Endothelial cell of umbilical vein (primary cell): ENCODE measurements around the gene SCYL1. TPM values are rescaled to one million over a fixed set of nuclear protein-coding genes. Genes with fewer than 3 reads are reported as not detected.
A peak's percentile ranks its signal among the peaks of the same experiment; 100 is the strongest.

Experiments
- BruUV-seq: library from RNA; stranded (reverse); fragments of 400-500 nt; replicated peaks from 2 replicates; lab custom pipeline; 2021; lab: Mats Ljungman, UMichigan
- CTCF ChIA-PET: fragments of 300-600, 350-600 bp; sonication (Branson Sonifier 250); formaldehyde crosslinking; loops from one replicate; lab custom pipeline; 2021; ENCODE audit warnings: antibody characterized with exemption, inconsistent platforms; lab: Charles Lee
- POLR2A ChIA-PET: fragments of 300-600, 350-600 bp; sonication (Branson Sonifier 250); formaldehyde crosslinking; loops from one replicate; lab custom pipeline; 2021; ENCODE audit warnings: antibody characterized with exemption, inconsistent platforms; lab: Charles Lee
- DNase-seq: peaks from one replicate; pipeline ENCODE4 v3.0.0-alpha.2; 2011; ENCODE audit warnings: low read depth, low spot score
- FAIRE-seq: peaks from 2 replicates; lab custom pipeline; 2011; peaks lifted over from hg19 to GRCh38; lab: Jason Lieb, UNC
- H2AFZ ChIP-seq: 2 replicates; pipeline ENCODE4 v1.6.0; 2012; ENCODE audit warnings: low read depth, low read length, control low read depth, inconsistent platforms
- H3K27ac ChIP-seq: 2 replicates; pipeline ENCODE4 v1.5.1; 2011; ENCODE audit warnings: low read depth, mild to moderate bottlenecking, control low read depth, low read length, moderate library complexity; ENCODE audit not compliant: insufficient read depth
- H3K27me3 ChIP-seq, 2 experiments: 2 replicates each; pipeline versions ENCODE4 v1.6.0 to v1.6.1; 2011; ENCODE audit warnings: low read length in 2 of 2, mixed read lengths in 1 of 2; ENCODE audit not compliant: control insufficient read depth in 2 of 2, insufficient read depth in 2 of 2
- H3K36me3 ChIP-seq, 2 experiments: 2 replicates in 1 of 2; 3 replicates in 1 of 2; pipeline ENCODE4 v1.5.1; 2011; ENCODE audit warnings: low read length in 2 of 2, mild to moderate bottlenecking in 1 of 2, moderate library complexity in 1 of 2; ENCODE audit not compliant: control insufficient read depth in 2 of 2, insufficient read depth in 2 of 2; ENCODE audit errors: extremely low read depth in 1 of 2
- H3K4me1 ChIP-seq: 3 replicates; pipeline ENCODE4 v1.5.1; 2011; ENCODE audit warnings: mild to moderate bottlenecking, low read length; ENCODE audit not compliant: control insufficient read depth, insufficient read depth; ENCODE audit errors: extremely low read depth
- H3K4me2 ChIP-seq: 2 replicates; pipeline ENCODE4 v1.6.1; 2011; ENCODE audit warnings: low read length, control low read depth, mixed read lengths; ENCODE audit not compliant: insufficient read depth
- H3K4me3 ChIP-seq, 3 experiments: fragments of 200-600 bp in 1 of 3; sonication (generic), shearing (Covaris generic) in 1 of 3; replicated peaks in 1 of 3; 2 replicates each; pipeline ENCODE4 v1.5.1; 2011 to 2016; ENCODE audit warnings: control low read depth in 3 of 3, low read length in 3 of 3, mild to moderate bottlenecking in 2 of 3, inconsistent platforms in 1 of 3, low read depth in 1 of 3, moderate library complexity in 1 of 3; ENCODE audit not compliant: insufficient read depth in 1 of 3
- H3K79me2 ChIP-seq: 2 replicates; pipeline ENCODE4 v1.6.0; 2012; ENCODE audit warnings: low read length, inconsistent platforms; ENCODE audit not compliant: control insufficient read depth, insufficient read depth
- H3K9ac ChIP-seq: replicated peaks from 2 replicates; pipeline ENCODE3; 2011; ENCODE audit warnings: low read length, control low read depth; ENCODE audit not compliant: insufficient read depth; ENCODE audit errors: extremely low read depth
- H3K9me1 ChIP-seq: replicated peaks from 3 replicates; pipeline ENCODE4 v1.6.0; 2011; ENCODE audit warnings: mild to moderate bottlenecking, low read length; ENCODE audit not compliant: control insufficient read depth, insufficient read depth; ENCODE audit errors: extremely low read depth
- H3K9me3 ChIP-seq: replicated peaks from 2 replicates; pipeline ENCODE4 v1.5.1; 2012; ENCODE audit warnings: low read length, inconsistent platforms; ENCODE audit not compliant: control insufficient read depth, insufficient read depth
- H4K20me1 ChIP-seq: replicated peaks from 2 replicates; pipeline ENCODE3; 2011; ENCODE audit warnings: mild to moderate bottlenecking, low read length; ENCODE audit not compliant: control insufficient read depth, insufficient read depth; ENCODE audit errors: extremely low read depth
- EZH2 ChIP-seq: IDR thresholded peaks from 2 replicates; pipeline ENCODE4 v1.6.1; 2012; ENCODE audit warnings: borderline replicate concordance, low read depth, mild to moderate bottlenecking, moderate library complexity, low read length, inconsistent platforms; ENCODE audit not compliant: severe bottlenecking
- FOS ChIP-seq: IDR thresholded peaks from 2 replicates; pipeline ENCODE4 v1.6.1; 2011; ENCODE audit warnings: mild to moderate bottlenecking, low read length, moderate library complexity, borderline replicate concordance; ENCODE audit not compliant: insufficient read depth
- GATA2 ChIP-seq: IDR thresholded peaks from 2 replicates; pipeline ENCODE4 v1.7.0; 2011; ENCODE audit warnings: low read depth, mild to moderate bottlenecking, moderate library complexity, mixed read lengths, low read length; ENCODE audit not compliant: insufficient read length, insufficient read depth
- JUN ChIP-seq: IDR thresholded peaks from 2 replicates; pipeline ENCODE4 v1.6.1; 2011; ENCODE audit warnings: borderline replicate concordance, low read depth; ENCODE audit not compliant: insufficient read length, insufficient read depth
- MAX ChIP-seq: IDR thresholded peaks from 2 replicates; pipeline ENCODE4 v1.6.1; 2011; ENCODE audit not compliant: insufficient read depth, insufficient read length
- MYC ChIP-seq: IDR thresholded peaks from one replicate; pipeline ENCODE4 v1.6.1; 2011; ENCODE audit warnings: mild to moderate bottlenecking, low read depth, low read length
- POLR2A ChIP-seq: IDR thresholded peaks from 2 replicates; pipeline ENCODE4 v1.6.1; 2012; ENCODE audit warnings: low read depth, mild to moderate bottlenecking, control low read depth, low read length
- POLR2AphosphoS5 ChIP-seq: IDR thresholded peaks from 2 replicates; pipeline ENCODE4 v1.6.1; 2012; ENCODE audit warnings: low read depth, mild to moderate bottlenecking, control low read depth, low read length, moderate library complexity; ENCODE audit not compliant: insufficient read depth
- dilution Hi-C: fragments of 300-500 bp; cut with MboI; formaldehyde crosslinking; loops from one replicate; pipeline ENCODE4 v1.15.0; 2019; ENCODE audit warnings: low sequenced_read_pairs; ENCODE audit not compliant: extremely low pct_ligation_motif_present
- intact Hi-C: fragments of 100-400 bp; cut with micrococcal nuclease; formaldehyde crosslinking; loops from one replicate; pipeline ENCODE4 v1.10.0; 2022
- polyA plus RNA-seq, 4 experiments: library from polyadenylated mRNA; depleted of rRNA in 3 of 4; stranded (reverse) in 3 of 4; unstranded in 1 of 4; fragments of >200 nt; gene quantifications; 2 replicates each; pipeline versions ENCODE4 v1.2.1 to v1.2.3, GENCODE V29; 2011 to 2012; ENCODE audit warnings: missing spikeins in 1 of 4
- total RNA-seq: library from RNA; stranded (reverse); gene quantifications from 2 replicates; pipeline ENCODE4 v1.2.3, GENCODE V29; 2021
- TF ChIP-seq, protein P1 (sequence below), 2 donors: IDR thresholded peaks; 1 replicate in 1 of 2; 2 replicates in 1 of 2; pipeline ENCODE4 v1.5.1; 2011; ENCODE audit warnings: low read length in 2 of 2, mild to moderate bottlenecking in 2 of 2, moderate library complexity in 2 of 2, control low read depth in 1 of 2, inconsistent platforms in 1 of 2, low read depth in 1 of 2; ENCODE audit not compliant: insufficient read depth in 1 of 2; ENCODE audit errors: extremely low read depth in 1 of 2

The SCYL1 gene
- total and polyA plus RNA-seq, 2 donors (not counting 3 experiments of a cell fraction or from before 2014, with no cell fraction given) = 88.2 to 126 TPM

- Histone ChIP-seq H3K27ac (no peak overlapping the region), H3K36me3 (peaks cover 3 to 30% of the 10 kb centered on the region in 2 experiments), H4K20me1 (no peaks in the 10 kb centered on the region), H3K4me2 (no peak overlapping the region), H3K27me3 (no peaks in the 10 kb centered on the region), H3K4me1 (peaks cover 6% of the 10 kb centered on the region), H3K9me3 (no peaks in the 10 kb centered on the region), H3K79me2 (no peaks in the 10 kb centered on the region), H3K9ac (no peak overlapping the region), H3K4me3 (no peak overlapping the region), H3K9me1 (no peaks in the 10 kb centered on the region), H2AFZ (no peak overlapping the region)
- FAIRE-seq (no peak), DNase-seq (no peak)
- POLR2A ChIA-PET = interaction anchor here (1.1 kb wide), 1 partner anchor 49 kb away, joined by 3 read pairs; no protein-coding TSS in a partner anchor
- intact Hi-C loops (no loop called here), dilution Hi-C loops (no loop called here)
- TF ChIP-seq POLR2AphosphoS5 = no peak
- TF ChIP-seq, protein P1, sequence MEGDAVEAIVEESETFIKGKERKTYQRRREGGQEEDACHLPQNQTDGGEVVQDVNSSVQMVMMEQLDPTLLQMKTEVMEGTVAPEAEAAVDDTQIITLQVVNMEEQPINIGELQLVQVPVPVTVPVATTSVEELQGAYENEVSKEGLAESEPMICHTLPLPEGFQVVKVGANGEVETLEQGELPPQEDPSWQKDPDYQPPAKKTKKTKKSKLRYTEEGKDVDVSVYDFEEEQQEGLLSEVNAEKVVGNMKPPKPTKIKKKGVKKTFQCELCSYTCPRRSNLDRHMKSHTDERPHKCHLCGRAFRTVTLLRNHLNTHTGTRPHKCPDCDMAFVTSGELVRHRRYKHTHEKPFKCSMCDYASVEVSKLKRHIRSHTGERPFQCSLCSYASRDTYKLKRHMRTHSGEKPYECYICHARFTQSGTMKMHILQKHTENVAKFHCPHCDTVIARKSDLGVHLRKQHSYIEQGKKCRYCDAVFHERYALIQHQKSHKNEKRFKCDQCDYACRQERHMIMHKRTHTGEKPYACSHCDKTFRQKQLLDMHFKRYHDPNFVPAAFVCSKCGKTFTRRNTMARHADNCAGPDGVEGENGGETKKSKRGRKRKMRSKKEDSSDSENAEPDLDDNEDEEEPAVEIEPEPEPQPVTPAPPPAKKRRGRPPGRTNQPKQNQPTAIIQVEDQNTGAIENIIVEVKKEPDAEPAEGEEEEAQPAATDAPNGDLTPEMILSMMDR (IDR thresholded peaks at IDR 0.05; ENCODE audit: extremely low read depth in 1 of 2, insufficient read depth in 1 of 2, low read depth in 1 of 2, low read length in 2 of 2) = no peak
- no peak for TF ChIP-seq POLR2A
- TF ChIP-seq MAX = no peak
- no peak for TF ChIP-seq MYC
- no peak for TF ChIP-seq EZH2
- TF ChIP-seq JUN = no peak
- TF ChIP-seq GATA2 = no peak
- TF ChIP-seq FOS = no peak
- BruUV-seq = TSS peak; percentile 59
- CTCF ChIA-PET = interaction anchor here (0.6 to 6.1 kb wide), 11 partner anchors 9 to 151 kb away, joined by 4 to 206 read pairs (median 13); partner anchors contain the start of genes EHBP1L1, FAM89B, KCNK7 and PCNX3
Observed at GRCh38 chr11:65538915-65539743, 14.2 kb downstream of the SCYL1 start.
